HG03039 (cell line): ENCODE measurements around the gene KMT5B.
"Not testable (repeated sequence)": the region's sequence is repeated elsewhere in the genome, so short reads cannot be mapped to it uniquely, and the experiment has no call there.

Source experiments
- ATAC-seq: cut with Tn5 transposase; IDR thresholded peaks from one replicate; pipeline ENCODE4 v1.9.1; 2021; ENCODE audit warnings: mild to moderate bottlenecking, moderate library complexity; ENCODE audit not compliant: unreplicated experiment

KMT5B gene

GRCh38 chr11:68213135-68213515 is at the start of gene KMT5B:
Gene KMT5B (minus strand): TSS chr11:68213296. CDS start chr11:68190076, 23,220 bp downstream.
- ATAC-seq: no peak

- ATAC-seq: no peak
Observed at GRCh38 chr11:68262544-68262827, 49.4 kb upstream of the KMT5B start.

- ATAC-seq: no peak
Observed at GRCh38 chr11:68261749-68262543, 48.9 kb upstream of the KMT5B start.

GRCh38 chr11:68261006-68261405 is 47.9 kb upstream of the KMT5B start:
- no peak for ATAC-seq

DNA sequence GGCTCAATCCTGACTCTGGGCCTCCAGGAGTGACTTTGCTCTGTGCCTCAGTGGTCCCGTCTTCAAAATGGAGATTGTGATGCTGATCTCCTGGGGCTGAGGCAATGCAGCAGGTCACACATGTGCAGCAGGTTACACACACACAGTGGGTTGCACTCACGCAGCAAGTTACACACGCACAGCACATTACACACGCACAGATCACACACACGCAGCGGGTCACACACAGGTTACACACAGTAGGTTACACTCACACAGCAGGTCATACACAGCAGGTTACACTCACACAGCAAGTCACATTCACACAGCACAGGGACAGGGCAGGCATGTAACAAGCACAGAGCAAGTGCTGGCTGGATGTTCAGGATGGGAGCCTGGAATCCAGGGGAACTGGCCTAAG is 47.4 kb upstream of the KMT5B start:
- no peak for ATAC-seq

- no peak for ATAC-seq
Observed at GRCh38 chr11:68259122-68259959, 46.2 kb upstream of the KMT5B start.

- ATAC-seq: no peak
Observed at GRCh38 chr11:68258363-68258765, 45.3 kb upstream of the KMT5B start.

DNA sequence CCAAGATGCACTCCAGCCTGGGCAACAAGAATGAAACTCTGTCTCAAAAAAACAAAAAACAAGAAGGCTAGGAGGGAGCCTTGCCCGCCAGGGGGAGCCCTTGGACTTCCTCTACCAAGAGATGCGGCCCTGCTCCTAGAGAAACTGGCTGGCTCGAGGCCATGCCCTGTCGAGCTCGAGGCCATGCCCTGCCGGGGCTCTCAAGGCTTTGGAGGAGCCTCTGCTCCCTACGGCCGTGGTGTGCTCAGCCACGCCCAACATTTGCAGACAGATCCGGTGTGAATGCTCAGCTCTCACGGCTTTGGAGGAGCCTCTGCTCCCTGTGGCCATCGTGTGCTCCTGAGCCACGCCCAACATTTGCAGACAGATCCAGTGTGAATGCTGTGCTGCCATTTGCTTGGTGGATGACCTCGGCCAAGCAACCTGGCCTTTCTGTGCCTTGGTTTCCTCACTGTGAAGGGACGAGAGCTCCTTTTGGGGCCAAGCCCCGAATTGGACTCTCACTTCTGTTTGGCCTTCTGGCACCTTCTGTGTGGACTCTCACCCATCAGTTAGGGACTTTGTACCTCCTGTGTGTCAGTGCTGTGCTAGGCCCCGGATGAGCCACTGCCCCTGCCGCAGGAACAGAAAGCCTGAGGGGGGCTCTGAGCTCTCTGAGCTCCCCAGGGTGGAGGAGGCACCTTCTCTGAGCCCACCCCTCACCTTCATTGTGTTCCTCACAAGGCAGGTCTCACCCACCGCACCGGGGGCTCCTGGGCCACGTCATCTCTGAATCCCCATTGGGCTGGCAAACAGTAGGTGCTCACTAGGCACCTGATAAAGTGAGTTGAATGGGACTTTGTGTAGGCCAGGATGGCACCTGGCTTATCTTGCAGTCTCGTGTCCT is 44.6 kb upstream of the KMT5B start:
- ATAC-seq: no peak

DNA sequence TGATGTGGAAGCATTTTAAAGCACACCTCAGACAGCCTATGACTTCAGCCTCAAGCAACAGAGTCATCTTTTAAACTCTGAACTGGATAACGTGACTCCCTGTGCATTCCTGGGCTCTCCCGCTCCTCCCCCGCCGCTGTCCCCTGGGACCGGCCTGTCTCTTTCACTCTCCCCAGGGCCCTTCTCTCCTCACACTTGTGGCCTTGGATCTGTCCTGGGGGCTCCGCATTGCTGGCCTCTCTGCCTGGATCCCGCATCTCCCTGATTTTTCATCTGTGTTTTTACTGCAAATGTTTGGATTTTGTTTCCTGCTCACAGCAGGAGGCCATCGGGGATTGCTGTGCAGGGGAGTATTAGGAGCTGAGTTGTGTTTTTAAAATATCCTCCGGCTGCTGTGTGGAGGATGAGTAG is 43.2 kb upstream of the KMT5B start:
- no peak for ATAC-seq

DNA sequence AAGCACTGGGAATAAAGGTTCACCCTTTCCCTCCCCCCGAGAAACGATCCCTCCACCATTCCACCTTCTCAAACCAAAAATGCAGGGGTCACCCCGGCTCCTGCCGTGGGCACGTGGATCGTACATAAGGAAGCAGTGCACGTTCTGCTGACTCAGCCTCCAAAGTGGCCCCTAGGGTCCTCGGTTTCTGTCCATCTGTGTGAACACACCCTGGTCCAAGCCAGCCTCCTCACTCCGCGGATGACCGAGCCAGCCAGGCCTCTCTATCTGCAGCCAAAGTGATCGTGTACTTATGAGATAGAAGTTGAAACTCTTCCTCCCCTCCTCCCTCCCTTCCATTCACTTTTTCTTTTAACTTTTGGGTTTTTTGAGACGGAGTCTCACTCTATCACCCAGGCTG is 42.4 kb upstream of the KMT5B start:
- no peak for ATAC-seq

- no peak for ATAC-seq
Observed at GRCh38 chr11:68254421-68254820, 41.3 kb upstream of the KMT5B start.

DNA sequence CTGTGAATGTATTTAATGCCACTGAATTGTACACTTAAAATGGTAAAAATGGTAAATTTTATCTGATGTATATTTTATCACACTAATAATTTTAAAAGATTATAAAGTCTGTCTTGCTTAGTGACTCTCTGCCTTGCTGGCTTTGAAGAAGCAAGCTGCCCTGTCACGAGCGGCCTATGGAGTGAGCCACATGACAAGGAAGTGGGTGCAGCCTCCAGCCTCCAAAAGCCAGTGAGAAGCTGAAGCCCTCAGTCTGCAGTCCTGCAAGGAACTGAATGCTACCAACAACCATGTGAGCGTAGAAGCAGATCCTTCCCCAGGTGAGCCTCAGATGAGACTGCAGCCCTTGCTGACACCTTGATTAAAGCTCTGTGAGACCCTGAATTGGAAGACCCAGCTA is 38.7 kb upstream of the KMT5B start:
- no peak for ATAC-seq

GRCh38 chr11:68244912-68245311 is 31.8 kb upstream of the KMT5B start:
- ATAC-seq: not testable (repeated sequence)

DNA sequence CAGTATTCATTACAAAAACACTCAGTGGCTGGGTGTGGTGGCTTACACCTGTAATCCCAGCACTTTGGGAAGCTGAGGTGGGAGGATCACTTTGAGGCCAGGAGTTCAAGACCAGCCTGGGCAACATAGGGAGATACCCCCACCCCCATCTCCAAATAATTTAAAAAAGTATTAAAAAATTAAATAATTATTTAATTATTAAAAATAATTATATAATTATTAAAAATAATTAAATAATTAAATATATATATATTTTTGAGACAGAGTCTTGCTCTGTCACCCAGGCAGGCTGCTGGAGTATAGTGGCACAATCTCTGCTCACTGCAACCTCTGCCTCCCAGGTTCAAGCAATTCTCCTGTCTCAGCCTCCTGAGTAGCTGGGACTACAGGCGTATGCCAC is 30.8 kb upstream of the KMT5B start:
- ATAC-seq: not testable (repeated sequence)

DNA sequence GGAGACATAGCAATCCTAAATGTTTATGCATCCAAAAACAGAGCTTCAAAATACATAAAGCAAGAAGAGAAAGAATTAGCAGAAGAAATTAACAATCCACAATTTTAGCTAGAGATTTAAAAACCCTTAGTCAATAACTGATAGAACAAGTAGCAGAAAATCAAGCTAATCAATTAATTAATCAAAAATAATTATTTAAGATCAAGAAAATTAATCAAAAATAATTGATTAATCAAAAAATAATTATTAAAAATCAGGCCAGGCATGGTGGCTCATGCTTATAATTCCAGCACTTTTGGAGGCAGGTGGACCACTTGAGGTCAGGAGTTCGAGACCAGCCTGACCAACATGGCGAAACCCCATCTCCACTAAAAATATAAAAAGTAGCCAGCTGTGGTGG is 29.5 kb upstream of the KMT5B start:
- ATAC-seq: no peak

- ATAC-seq: no peak
Observed at GRCh38 chr11:68231621-68232020, 18.5 kb upstream of the KMT5B start.

- ATAC-seq: no peak
Observed at GRCh38 chr11:68229601-68230000, 16.5 kb upstream of the KMT5B start.

DNA sequence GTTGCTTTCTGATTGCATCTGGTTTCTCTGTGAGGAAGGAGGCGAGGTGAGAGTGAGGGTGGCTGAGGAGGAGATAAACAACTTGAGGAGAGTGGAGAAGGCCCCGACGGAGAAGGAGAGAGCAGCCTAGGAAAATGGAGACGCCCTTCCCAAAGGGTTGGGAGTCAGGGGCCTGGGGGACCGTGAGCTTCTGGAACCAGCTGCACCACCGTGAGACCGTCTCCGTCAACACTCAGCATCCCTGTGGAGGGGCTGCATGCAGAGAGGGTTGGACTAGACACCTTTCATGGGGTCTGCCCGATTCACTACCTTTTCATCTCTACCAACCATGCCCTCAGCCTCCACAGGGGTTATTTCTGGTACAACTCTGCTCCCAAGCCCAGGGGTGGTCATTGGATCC is 13.3 kb upstream of the KMT5B start:
- no peak for ATAC-seq

DNA sequence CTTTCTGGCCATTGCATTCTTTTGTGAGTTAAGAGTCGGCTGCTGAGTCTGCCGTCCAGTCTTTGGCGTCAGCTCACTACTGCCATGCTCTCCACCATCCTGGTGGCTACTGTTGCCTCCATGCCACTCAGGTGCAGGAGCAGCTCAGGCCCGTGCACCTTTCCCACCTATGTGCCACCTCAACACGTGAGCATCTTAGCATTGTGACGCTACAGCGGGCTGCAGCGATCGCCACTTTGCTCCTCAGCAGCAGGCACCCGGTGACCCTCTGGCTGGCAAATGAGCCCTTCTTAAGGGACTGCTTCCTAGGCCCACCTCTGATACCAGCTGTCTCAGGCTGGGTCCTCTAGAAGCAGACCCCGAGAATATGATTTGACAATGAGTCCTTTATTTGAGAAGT is 11.5 kb upstream of the KMT5B start:
- ATAC-seq: no peak

DNA sequence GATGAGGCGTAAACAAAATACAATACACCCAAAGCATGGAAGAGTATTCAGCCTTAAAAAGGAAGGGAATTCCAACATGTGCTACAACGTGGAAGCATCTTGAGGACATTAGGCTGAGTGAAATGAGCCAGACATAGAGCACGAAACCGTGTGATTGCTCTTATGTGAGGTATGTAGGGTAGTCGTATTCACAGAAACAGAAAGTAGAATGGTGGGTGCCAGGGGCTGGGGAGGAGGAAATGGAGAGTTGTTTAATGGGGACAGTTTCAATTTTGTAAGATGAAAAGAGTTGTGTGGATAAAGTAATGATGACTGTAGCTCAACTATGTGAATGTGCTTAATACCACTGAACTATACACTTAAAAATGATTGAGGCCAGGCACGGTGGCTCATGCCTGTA is 10.2 kb upstream of the KMT5B start:
- no peak for ATAC-seq

DNA sequence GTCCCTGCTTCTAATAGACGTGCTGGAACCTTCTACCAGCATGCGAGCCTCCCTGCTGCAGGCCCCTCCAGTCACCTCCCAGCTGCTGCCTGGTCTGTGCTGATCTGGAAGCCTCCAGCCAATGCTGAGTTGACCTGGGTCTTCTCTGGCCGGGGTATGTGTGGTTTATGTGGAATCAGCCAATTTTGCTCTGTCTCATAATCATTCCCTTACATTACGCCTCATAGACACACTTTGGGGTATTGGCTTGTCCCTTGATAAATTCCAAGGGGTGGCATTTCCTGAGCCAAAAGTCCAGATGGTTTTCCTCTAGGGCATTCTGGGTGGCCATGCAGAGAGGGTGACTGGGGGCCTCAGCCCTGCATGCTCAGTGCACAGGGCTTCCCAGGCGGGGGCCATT is 8.3 kb upstream of the KMT5B start:
- ATAC-seq: no peak
